SU-DHL-6 (cell line): Measurements from ENCODE around the gene HTR6.

Experiments
- H2AFZ ChIP-seq: fragments of 200-600 bp; sonication (generic); 2 replicates; pipeline ENCODE4 v1.6.1; 2014; ENCODE audit warnings: low read depth, mild to moderate bottlenecking, moderate library complexity, mixed read lengths, antibody characterized with exemption, low read length; ENCODE audit not compliant: severe bottlenecking
- H3F3A ChIP-seq: fragments of 200-600 bp; shearing (Covaris generic); 2 replicates; pipeline ENCODE4 v1.6.0; 2016; ENCODE audit warnings: antibody characterized with exemption, mild to moderate bottlenecking; ENCODE audit not compliant: insufficient read depth
- H3K27ac ChIP-seq: fragments of 200-600 bp; sonication (generic); 2 replicates; pipeline ENCODE4 v1.5.1; 2016; ENCODE audit warnings: low read depth, mild to moderate bottlenecking, low read length, moderate library complexity, mixed read lengths
- H3K27me3 ChIP-seq: fragments of 200-600 bp; sonication (generic), shearing (Covaris generic); 2 replicates; pipeline ENCODE4 v1.6.0; 2014; ENCODE audit warnings: mild to moderate bottlenecking, low read length
- H3K36me3 ChIP-seq: fragments of 200-600 bp; sonication (generic); 2 replicates; pipeline ENCODE4 v1.6.1; 2014; ENCODE audit warnings: mild to moderate bottlenecking, low read length, mixed read lengths
- H3K4me2 ChIP-seq: fragments of 300-600, 200-600 bp; shearing (Covaris generic), sonication (generic); 2 replicates; pipeline ENCODE4 v1.6.0; 2014; ENCODE audit warnings: low read length, low read depth, mild to moderate bottlenecking; ENCODE audit not compliant: poor library complexity, severe bottlenecking
- H3K4me3 ChIP-seq: fragments of 200-600 bp; sonication (generic); 2 replicates; pipeline ENCODE4 v1.5.1; 2014; ENCODE audit warnings: antibody characterized with exemption, low read length, mild to moderate bottlenecking, mixed read lengths; ENCODE audit not compliant: insufficient read depth, poor library complexity, severe bottlenecking
- H3K79me2 ChIP-seq: fragments of 200-600 bp; sonication (generic); 2 replicates; pipeline ENCODE4 v1.6.1; 2014; ENCODE audit warnings: mild to moderate bottlenecking, low read length, moderate library complexity; ENCODE audit not compliant: insufficient read depth
- H3K9ac ChIP-seq: fragments of 200-600 bp; sonication (generic); 2 replicates; pipeline ENCODE4 v1.7.0; 2014; ENCODE audit warnings: mild to moderate bottlenecking, low read length
- H3K9me2 ChIP-seq: fragments of 200-600 bp; sonication (generic); replicated peaks from 2 replicates; pipeline ENCODE4 v1.6.1; 2014; ENCODE audit warnings: low read length; ENCODE audit not compliant: insufficient read depth
- H3K9me3 ChIP-seq: fragments of 200-600 bp; sonication (generic); 2 replicates; pipeline ENCODE4 v1.6.1; 2014; ENCODE audit warnings: low read length, mixed read lengths; ENCODE audit not compliant: insufficient read depth
- H4K20me1 ChIP-seq: fragments of 200-600 bp; sonication (generic); 2 replicates; pipeline ENCODE4 v1.6.1; 2014; ENCODE audit warnings: low read depth, mild to moderate bottlenecking, antibody characterized with exemption, low read length, moderate library complexity, mixed read lengths
- CTCF ChIP-seq: fragments of 200-600 bp; sonication (generic); IDR thresholded peaks from one replicate; pipeline ENCODE4 v1.5.1; 2017; ENCODE audit warnings: antibody characterized with exemption, mild to moderate bottlenecking, low read length, moderate library complexity; ENCODE audit not compliant: insufficient read depth, poor library complexity, severe bottlenecking
- EZH2phosphoT487 ChIP-seq: fragments of 200-600 bp; sonication (generic), shearing (Covaris generic); conservative IDR thresholded peaks from 2 replicates; pipeline ENCODE4 v1.6.1; 2018; ENCODE audit warnings: mild to moderate bottlenecking, antibody characterized with exemption, low read length, moderate library complexity, mixed read lengths

HTR6 gene

GRCh38 chr1:19665186-19665495 is 466 bp downstream of the HTR6 start:
- Histone ChIP-seq H3K4me2 (no peak overlapping the region), H3K27me3 (no peaks in the 10 kb centered on the region), H3K9ac (no peak overlapping the region), H3K9me3 (no peaks in the 10 kb centered on the region), H3F3A (no peaks in the 10 kb centered on the region), H3K36me3 (no peaks in the 10 kb centered on the region), H3K4me3 (no peak overlapping the region), H3K9me2 (no peaks in the 10 kb centered on the region), H4K20me1 (no peaks in the 10 kb centered on the region), H3K79me2 (no peaks in the 10 kb centered on the region), H2AFZ (no peak overlapping the region), H3K27ac (no peak overlapping the region)
- TF ChIP-seq CTCF (no peak), EZH2phosphoT487 (no peak)

- Histone ChIP-seq H3K27ac (no peak overlapping the region), H3K27me3 (no peaks in the 10 kb centered on the region), H3K9ac (no peak overlapping the region), H3K4me2 (no peak overlapping the region), H3K79me2 (no peaks in the 10 kb centered on the region), H2AFZ (no peak overlapping the region), H3F3A (no peaks in the 10 kb centered on the region), H3K9me3 (no peaks in the 10 kb centered on the region), H3K4me3 (no peak overlapping the region), H3K36me3 (no peaks in the 10 kb centered on the region), H4K20me1 (no peaks in the 10 kb centered on the region), H3K9me2 (no peaks in the 10 kb centered on the region)
- TF ChIP-seq CTCF = no peak
- no peak for TF ChIP-seq EZH2phosphoT487
Observed at GRCh38 chr1:19665496-19666465, 1.1 kb downstream of the HTR6 start.

- H3K9me3 ChIP-seq = no peaks in the 10 kb centered on the region
- no peaks in the 10 kb centered on the region for H3K36me3 ChIP-seq
- no peaks in the 10 kb centered on the region for H4K20me1 ChIP-seq
- no peak overlapping the region for H3K9ac ChIP-seq
- H3K27me3 ChIP-seq = no peaks in the 10 kb centered on the region
- no peak overlapping the region for H3K27ac ChIP-seq
- no peaks in the 10 kb centered on the region for H3K9me2 ChIP-seq
- H3K79me2 ChIP-seq = no peaks in the 10 kb centered on the region
- no peak overlapping the region for H2AFZ ChIP-seq
- no peaks in the 10 kb centered on the region for H3F3A ChIP-seq
- H3K4me2 ChIP-seq = no peak overlapping the region
- no peak for TF ChIP-seq CTCF
- no peak overlapping the region for H3K4me3 ChIP-seq
Observed at GRCh38 chr1:19668888-19669287, 4.2 kb downstream of the HTR6 start.
